HUDEP-2 (cell line): ENCODE data around the gene FLRT2.
A peak's percentile ranks its signal among the peaks of the same experiment; 100 is the strongest.

Source experiments
- DNase-seq, 76 experiments: peaks; one replicate each; lab custom pipeline; 2025; ENCODE audit not compliant: unreplicated experiment in 76 of 76; lab: John Stamatoyannopoulos, UW

FLRT2 gene

DNA sequence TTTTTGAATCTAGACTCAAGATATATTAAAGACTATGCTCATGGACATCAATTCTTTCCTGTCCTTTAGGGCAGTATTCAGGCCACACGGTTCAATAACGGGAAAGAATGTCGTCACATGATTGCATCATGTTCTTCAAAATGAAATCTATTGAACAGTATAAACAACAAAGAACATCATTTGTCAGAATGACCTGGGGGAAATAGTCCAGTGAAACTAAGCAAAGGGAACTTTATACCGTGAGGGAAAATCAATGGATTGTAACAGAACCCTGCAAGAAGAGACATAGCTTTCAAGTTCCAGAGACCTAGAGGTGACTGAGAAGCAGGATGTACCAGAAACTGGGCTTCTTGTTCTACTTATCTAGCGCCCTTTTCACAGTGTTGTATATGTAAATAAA, 32.7 kb downstream of the FLRT2 start:
- DNase-seq = no peak

DNA sequence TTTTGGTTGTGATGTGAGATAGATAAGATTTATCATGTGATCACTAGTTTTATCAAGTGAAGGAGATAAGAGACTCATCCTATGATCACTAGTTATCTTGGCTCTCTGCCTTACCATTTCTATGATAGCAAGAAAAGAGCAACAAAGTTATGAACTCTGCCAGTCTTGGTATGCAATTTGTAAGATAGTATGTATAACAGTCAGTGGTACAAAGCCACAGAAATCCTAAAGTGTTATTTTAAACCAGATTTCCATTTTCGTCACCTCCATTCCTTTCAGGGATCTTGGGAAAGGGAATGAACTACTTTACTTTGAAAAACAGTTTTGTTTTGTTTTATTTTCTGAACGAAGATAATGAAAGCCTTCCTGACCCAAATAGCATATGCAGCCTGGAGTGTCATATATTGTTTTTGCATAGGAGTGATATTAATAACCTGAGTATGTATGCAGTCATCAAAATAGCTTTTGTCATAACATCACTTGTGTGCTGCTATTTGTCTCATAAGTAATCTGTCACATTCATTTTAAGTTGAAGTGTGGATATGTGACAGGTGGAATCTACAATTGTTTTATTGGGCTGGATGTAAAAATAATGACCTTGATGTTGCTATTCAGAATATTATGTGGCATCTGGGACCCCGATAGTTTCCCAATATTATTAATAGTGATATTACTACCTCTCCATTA, 35.0 kb downstream of the FLRT2 start:
- DNase-seq = no peak

DNA sequence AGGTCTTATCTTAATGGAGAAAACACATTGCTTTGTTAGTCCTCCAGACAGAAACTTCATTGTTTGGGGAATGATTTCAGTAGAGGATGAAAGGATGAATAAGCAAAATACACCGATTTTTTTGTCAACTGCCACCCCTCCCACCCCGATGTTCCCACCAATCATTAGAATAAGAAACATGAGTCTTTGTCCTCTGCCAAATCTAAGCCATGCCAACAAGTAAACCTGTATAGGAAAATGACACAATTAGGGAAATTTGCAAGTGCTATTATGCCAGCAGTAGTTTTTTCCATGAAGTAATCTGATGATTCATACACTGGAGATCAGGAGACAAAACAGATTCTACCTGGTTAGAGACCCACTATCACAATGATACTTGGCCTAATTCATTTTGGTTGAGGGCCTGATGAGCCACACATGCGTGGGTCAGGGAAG, 35.9 kb downstream of the FLRT2 start:
- no peak for DNase-seq

DNA sequence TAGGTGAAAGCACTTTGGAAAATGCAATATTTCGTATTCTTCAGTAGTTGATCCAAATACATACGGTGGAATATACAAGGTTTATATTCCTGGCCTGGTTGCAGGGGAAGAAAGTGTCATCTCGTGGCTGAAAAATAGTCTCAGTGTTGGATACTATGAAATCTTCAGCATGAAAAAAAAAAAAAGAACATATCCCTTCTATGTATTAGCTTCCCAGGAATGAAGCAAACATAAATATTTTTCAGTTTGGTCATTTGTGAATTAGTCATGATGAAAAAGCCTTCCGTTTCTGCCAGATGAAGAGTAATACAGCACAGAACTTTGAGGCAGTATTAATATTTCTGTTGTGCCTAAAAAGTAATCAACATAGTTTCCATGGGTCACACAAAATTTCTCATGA, 36.7 kb downstream of the FLRT2 start:
- no peak for DNase-seq

DNA sequence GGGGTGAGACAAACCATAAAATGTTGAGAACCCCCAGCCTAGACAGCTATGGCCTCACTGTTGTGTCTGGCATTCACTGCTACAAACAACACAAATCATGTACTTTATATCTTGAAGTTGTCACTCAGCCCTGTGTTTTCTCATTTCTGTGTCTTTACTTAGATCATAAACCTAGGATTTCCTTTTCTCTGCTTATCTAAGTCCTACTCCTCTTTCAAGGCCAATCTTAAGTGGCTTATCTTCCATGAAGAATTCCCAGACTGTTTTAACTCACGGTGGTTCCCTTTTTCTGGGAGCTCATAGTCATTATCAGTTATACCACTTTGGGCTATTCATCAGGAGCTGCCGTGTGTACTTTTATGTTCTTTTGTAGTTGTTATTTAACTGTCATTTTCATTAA, 42.1 kb downstream of the FLRT2 start:
- no peak for DNase-seq

DNA sequence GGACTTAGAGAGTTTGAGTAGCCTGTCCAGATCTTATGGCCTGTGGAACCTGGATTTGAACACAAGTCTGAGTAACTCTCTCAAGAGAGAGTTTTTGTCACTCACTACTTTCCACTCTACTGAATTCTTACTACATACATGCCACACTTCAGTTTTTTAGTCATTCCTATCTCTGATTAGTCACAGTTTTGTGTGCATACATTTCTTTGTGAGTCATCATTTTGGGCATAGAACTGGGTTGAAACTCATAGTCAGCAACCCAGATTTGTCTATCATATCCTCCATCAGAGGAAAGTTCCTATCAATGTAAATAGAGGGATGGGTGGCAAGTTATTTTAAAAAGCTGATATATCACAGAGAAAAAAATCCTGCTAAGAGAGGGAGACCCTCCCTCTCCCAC, 42.9 kb downstream of the FLRT2 start:
- no peak for DNase-seq

DNA sequence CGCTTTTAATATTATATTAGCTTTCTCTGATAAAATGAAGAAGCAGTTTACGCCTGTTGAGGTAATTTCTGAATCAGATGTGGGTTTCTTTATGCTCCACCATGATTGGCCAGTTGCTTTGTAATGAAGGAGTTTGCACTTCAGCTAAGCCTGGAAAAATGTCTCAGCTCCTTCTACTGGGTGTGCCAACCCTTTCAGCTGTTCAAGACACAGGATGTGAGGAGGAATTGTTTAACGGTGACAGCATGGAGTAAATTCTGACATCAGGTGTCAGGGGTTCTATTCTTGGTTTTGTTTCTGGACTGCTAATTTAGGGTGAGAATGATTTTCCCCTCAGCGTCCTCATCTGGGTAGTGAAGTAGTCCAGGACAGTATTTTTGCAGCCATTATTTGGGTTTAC, 43.5 kb downstream of the FLRT2 start:
- DNase-seq = no peak

DNA sequence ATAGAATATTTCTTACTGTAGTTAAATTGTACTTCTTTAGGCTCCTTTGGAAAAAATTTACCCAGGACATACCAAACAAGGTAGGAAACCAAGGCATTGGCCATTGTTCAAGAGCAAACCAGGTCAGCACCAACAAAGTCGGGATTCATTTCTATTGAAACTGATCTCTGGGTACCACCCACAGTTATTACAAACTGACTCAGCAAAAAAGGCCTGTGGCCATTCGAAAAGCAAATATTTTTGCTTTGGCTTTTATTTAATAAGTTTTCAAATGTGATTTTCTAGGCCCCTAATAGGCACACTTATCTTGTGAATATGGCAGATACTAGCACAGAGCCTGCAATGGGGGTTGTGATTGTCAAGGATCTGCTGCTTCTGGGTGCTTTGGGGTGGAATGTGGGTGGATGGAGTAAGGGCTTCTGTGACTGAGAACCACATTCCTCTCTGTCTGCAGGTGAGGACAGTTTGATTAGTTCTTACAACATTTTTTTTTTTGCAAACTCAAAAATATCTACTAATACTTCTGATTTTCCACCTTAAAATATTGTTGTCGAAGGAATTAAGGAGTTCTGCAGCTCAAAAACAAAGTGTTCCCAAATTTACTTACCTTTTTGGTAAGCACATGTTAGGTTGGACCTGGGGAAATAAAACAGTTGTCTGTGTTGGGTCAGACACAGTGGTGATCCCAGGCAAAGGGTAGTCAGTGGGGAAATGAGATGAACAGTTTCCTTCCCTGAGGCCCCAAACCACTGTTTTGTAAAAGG, 45.1 kb downstream of the FLRT2 start:
- DNase-seq = no peak

DNA sequence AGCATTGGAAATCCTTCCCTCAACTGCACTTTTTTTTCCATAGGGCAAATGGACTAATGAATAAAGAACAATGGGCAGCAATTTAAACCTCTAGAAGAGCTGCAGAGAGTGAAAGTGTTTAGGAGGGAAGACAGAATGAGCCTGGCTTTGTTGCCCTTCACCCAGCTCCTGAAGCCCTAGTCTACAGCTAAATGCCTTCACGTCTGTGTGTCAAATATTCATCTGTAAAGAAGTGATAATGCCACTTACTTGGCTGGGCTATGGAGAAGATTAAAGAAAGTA, 45.6 kb downstream of the FLRT2 start:
- DNase-seq = no peak

DNA sequence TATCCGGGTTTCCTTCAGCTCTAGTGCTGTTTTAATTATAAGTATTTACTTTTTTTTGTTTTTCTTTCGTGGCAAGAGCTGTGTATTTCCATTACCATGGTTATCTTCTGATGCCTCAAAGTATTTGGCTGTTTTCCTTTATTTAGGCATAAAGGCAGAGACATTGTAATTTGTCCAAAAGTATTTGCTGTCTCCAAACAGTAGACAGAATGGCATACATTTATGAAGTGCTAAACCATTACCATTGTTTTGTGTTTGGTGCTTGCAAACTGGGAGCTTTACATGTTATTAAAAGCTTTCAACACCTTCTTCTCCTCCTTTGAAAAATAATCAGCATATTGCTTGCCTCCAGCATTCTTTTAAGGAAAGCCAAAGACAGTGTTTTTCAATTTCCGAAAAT, 46.3 kb downstream of the FLRT2 start:
- DNase-seq = no peak

DNA sequence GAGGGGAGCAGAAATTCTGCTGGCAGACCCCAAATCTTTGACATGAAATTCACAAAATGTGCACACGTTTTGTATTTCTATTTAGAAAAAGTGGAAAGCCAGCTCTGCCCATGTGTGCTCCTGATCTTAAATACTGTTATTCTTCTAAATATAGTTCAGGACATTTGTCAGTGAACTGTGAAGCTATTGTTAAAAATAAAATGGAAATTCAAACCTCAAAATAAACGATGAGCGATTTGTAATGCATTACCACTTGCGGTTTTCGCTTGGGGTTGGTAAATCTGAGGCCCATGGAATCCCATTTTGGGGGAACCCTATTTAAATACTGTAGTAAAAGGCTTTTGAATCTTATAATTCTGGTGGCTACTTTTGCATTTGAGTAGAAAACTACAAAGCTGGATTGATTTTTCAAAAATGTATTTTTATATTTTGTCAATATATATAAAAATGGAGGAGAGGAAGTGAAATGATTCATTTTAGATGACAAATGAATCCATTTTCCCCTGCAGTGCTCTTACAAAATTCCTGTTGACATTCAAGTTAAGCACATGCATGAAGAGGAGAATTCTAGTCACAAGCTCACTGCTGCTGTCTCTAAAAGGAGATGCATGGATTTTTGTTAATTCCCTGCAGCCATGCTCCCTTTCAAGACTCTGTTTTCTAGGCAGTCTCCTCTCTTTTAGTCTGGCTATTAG, 47.1 kb downstream of the FLRT2 start:
- no peak for DNase-seq

DNA sequence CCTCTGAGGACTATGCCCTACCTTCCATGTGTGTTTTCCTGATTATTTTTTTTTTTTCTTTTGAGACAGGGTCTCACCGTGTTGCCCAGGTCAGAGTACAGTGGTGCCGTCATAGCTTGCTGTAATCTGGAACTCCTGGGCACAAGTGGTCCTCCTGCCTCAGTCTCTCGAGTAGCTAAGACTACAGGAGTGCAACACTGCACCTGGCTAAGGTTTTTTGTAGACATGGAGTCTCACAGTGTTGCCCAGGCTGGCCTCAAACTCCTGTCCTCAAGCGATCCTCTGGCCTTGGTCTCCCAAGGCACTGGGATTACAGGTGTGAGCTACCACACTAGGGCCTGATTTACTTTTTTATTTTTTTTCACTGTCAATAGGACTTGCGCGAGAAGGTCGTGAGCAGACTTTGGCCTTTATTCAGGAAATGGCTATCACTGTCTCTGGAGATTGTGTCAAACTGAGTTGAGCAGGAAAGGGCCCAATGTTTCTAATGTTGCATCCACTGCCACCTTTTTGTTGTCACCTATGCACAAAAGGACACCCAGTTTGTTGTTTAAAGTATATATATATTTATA, 47.7 kb downstream of the FLRT2 start:
- DNase-seq = no peak

DNA sequence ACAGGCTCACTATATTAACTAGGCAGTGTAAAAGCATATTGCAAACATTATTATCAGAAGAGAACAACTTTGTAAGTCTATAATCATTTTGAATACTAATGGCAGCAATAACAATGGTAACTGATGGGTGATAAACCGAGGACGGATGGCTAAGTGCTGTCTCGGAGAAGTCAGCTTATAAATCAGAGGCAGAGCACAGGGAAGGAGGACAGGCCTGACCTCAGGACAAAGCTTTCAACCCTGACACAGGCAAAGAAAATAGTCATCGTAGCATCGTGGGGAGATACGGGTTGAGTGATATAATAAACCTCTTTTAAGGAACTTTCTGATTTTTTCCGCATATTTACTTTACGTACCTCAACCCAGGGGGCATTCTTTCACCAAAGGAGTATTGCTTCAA, 48.4 kb downstream of the FLRT2 start:
- no peak for DNase-seq

DNA sequence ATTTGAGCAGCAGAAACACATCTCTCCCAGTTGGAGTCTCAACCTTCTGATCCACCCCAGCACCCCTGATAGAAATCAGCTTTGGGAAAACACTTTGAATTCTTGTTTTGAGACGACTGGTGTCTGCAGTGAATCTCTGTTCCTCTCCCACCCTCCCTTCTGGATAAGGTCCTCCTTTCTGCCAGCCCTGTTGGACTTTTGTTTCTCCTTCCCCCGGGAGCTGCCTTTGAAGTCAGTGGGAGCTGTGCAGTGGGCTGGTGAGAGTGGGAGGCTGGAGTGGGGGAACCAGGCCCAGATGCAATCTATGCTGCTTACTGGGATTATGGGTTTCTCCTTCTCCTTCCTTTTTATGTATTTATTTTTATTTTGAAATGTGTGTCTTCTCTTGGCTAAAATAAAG, 49.0 kb downstream of the FLRT2 start:
- DNase-seq = no peak

DNA sequence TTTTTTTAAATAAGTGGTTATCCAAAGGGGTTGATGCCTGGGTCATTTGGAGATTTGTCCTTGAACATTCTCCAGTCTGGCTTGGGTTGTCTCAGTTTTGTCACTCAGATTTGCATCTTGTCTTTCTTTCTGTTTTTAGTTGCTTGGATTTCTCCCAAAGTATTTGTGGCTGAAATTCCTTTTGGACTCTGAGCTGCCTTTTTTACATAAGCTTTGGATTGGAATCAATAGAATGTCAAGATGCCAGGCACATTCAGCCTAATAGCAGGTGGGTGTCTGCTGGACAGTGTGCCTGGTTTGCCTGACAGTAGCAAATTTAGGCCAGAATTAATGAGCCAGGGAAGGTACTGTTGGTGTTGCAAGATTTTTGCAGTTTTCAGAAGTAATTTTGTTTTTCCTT, 50.0 kb downstream of the FLRT2 start:
- no peak for DNase-seq

DNA sequence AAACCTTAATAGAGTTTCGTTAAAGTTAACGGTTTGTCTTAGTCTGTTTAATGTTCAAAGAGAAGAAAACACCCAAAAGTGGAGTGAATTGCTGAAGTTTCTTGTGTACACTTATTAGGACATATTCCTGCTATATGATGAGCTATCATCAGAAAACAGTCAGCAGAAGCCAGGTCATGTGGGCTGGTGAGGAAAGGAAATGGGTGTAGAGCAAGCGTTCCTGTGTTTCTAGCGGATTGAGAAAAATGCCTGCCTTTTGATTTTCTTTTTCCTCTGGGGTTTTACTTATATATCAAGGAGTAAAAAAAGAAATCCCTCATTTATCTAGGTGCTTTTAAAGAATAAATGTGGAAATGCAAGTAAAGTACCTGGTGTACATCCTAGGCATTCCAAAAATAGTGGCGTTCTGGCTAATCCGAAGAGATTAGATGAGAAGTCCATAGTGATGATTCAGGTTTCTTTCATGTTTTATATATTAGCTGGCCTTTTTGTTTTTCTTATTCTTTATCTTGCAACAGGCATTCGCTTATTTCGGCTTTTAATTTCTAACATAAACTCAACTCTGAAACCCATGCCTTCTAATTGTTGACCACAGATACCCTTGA, 50.7 kb downstream of the FLRT2 start:
- no peak for DNase-seq

DNA sequence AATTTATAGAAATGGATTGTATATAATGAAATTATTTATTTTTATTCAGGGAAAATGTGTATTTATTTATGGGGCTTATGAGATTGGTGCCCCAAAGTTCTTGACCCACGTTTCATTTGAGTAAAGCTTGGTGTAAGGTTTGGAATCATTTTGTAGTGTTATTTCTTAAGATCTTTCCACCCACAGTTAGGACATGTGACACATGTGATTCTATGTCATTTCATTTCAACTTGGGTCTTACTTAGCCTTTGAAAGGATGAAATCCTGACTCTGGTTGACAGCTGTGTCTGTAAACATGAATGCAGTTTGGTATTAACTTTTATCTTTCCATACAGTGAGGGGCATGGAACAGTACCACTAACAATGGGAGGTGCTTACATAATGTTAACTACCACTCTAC, 51.7 kb downstream of the FLRT2 start:
- DNase-seq = no peak

DNA sequence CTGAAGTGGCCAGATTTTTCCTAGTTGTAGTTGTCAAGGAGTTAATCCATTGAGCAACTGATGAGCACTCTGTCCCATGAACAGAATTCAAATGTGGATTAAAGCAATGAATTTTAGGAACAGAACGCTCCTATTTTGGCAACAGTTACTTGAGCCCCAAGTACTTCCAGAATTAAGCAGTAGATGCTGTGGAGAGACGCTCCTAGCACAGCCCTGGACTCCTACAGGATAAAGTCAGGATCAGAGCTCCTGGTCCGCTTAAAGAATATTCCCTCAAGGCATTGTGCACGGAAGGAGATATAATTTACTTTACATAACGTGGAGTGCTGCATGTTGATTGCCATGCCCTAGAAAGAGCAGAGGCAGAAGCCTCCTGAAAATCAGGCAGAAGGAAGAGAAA, 53.4 kb downstream of the FLRT2 start:
- DNase-seq = no peak

DNA sequence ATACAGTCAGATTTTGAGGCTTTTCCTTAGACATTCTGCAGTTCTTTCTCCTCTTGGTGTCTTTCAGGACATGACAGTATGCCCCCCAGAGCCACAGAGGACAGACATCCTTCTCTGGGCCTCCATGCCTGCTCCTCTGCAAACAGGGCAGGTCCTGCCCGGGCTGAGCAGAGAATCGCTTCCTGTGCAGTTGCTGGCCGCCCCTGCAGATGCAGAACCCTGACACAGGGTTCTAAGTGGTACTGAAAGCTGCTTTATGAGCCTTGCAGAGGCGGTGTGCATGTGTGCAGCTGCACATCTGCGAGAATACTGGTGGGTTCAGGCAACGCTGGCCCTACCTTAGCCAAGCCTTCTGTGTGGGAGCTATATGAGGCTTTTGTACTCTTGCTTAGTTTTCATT, 54.5 kb downstream of the FLRT2 start:
- DNase-seq = no peak

DNA sequence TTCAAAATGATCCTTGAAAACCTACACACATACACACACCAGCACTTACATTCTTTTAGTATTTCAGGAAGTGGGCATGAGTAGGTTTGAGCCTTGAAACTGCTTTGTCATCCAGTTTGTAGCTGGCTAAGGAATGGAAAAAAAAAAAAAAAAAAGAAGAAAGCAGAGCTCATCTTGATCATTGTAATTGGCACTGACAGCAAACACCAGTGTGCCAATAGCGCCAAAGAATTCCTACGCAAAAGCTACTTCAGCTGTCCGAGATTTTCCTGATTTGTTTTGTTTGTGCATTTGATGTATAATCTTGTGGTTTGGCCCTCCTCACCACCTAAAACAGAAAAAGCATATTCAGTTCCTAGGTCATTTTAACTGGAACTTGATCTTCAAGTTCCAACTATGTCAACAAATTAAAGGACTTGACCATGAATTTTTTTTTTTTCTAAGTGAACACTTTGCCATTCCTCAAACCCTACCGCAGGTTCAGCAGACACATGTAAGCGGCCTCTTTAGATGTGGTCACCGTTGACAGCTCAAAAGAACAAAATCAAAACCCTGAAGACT, 57.3 kb downstream of the FLRT2 start:
- DNase-seq = peak in 1 of 76 experiments; percentile 1

DNA sequence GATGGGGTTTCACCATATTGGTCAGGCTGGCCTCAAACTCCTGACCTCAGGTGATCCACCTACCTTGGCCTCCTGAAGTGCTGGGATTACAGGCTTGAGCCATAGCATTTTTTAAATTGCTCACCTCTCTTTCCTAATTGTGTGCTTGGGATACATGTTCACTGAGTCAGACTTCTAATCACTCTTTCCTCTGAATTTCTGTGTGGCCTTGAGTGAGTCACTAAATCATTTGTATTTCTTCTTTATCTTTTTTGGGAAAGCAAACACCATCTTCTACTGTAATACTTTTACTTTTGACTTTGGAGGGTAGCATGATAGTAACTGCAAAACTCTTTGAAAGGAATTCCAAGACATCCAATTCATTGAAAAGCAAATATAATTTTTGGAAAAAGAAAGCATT, 60.8 kb downstream of the FLRT2 start:
- DNase-seq = no peak
